Glomerular endothelial cell (primary cell): Measurements from ENCODE around the gene MRI1. TPM values are rescaled to one million over a fixed set of nuclear protein-coding genes. Genes with fewer than 3 reads are reported as not detected.
A peak's percentile ranks its signal among the peaks of the same experiment; 100 is the strongest.
"Not testable (repeated sequence)": the region's sequence is repeated elsewhere in the genome, so short reads cannot be mapped to it uniquely, and the experiment has no call there.

Experiments used
- DNase-seq: peaks from one replicate; pipeline ENCODE4 v3.0.0-alpha.2; 2011; ENCODE audit warnings: low read depth, low spot score; ENCODE audit errors: extremely low read depth
- total RNA-seq: library from RNA; depleted of rRNA; stranded (reverse); fragments of >200 nt; gene quantifications from 2 replicates; pipeline ENCODE4 v1.2.3, GENCODE V29; 2015

The MRI1 gene
- total RNA-seq, 1 donor from 2014 or later: 74.2 TPM

GRCh38 chr19:13757805-13758772, 6.2 kb upstream of the MRI1 start:
- DNase-seq: no peak

DNA sequence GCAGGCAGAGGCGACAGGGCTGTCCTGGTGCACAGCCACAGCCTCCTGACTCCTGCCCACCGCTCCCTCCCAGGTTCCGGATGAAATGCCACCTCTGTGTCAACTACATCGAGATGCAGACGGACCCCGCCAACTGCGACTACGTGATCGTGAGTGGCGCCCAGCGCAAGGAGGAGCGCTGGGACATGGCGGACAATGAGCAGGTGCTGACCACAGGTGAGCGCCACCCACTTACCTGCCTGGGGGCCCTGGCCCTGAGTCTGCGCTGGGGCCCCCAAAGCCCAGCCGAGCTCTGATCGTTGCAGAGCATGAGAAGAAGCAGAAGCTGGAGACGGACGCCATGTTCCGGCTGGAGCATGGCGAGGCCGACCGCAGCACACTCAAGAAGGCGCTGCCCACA, 5.5 kb upstream of the MRI1 start:
- DNase-seq: no peak

- no peak for DNase-seq
Measured at GRCh38 chr19:13761423-13761822, 2.9 kb upstream of the MRI1 start.

GRCh38 chr19:13762635-13763235, 1.6 kb upstream of the MRI1 start:
- no peak for DNase-seq

GRCh38 chr19:13763265-13763664, 1.1 kb upstream of the MRI1 start:
- DNase-seq: no peak

- no peak for DNase-seq
Measured at GRCh38 chr19:13764821-13765394, 586 bp downstream of the MRI1 start.

DNA sequence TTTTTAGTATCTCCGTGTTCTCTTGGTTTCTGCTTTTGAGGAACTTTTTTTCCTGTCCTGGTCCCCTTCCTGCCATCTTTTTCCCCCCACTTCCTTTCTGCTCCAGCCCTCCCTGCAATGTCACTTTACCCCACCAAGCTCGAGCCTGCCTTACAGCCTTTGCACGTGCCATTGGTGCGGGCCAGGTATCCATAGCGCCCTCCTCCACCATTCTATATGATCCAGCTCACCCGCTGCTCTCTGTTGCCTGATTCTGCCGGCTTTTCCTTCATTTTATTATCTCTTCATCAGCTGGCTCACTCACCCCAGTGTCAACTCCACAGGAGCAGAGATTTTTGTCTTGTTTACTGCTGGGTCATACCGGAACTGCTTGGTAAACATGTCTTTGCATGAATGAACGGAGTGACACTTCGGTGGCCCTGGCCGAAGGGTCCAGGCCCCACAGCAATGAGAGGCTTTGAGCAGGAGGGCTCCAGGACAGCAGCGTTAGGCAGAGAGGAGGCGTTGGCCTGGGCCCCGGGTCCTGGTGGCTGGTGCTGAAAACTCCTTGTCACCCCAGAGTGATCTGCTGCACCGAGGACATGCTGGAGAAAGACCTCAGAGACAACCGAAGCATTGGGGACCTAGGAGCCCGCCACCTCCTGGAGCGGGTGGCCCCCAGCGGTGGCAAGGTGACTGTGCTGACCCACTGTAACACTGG, 1.2 kb downstream of the MRI1 start:
- no peak for DNase-seq

- DNase-seq: no peak
Measured at GRCh38 chr19:13766095-13766481, 1.8 kb downstream of the MRI1 start.

DNA sequence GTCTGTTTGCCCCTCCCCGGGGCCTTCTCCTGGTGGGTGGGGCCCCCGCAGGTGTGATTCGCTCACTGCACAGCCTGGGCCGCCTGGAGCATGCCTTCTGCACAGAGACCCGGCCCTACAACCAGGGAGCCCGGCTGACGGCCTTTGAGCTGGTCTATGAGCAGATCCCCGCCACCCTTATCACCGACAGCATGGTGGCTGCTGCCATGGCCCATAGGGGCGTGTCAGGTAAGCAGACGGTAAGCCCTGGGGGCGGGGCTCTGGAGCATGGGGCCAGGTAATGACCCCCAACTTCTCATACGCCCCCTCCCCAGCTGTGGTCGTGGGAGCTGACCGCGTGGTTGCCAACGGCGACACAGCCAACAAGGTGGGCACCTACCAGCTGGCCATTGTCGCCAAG, 4.2 kb downstream of the MRI1 start:
- no peak for DNase-seq

GRCh38 chr19:13770013-13770635, 5.8 kb downstream of the MRI1 start:
- DNase-seq: no peak

DNA sequence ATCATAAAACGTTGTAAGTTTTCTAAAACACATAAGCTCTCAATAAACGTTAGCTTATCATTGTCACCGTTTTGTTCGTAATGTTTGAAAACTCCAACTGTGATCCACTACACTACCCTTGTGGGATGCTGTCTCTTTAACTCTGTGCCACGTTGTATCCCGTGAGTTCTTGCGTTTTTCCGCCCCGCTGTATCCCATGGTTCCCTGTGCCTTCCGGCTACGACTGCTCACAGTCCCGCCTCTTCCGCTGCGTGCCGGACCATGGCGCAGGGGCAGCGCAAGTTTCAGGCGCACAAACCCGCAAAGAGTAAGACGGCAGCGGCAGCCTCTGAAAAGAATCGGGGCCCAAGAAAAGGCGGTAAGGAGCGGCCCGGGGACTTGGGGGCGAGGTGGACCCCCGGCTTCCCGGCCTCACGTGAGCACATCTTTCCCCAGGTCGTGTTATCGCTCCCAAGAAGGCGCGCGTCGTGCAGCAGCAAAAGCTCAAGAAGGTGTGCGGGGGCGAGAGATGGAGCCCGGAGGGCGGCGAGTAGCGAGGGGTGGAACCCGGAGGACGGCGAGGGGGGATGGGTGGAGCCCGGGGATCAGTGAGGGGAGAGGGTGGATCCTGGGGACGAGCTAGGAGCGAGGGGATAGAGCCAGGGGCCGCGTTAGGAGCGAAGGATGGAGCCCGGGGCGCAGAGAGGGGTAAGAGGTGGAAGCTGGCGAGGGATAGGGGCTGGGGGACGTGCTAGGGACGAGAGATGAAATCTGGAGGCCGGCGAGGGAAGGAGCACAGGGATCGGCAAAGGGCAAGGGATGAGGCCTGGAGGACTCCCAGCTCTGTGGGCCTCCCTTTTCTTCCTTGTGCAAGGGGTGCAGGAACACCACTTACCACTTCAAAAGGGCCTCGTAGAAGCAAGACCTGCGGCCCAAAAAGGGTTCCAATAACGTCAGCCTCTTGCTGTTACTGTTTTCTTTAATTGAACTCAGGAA, 10.2 kb downstream of the MRI1 start, which contains the start of gene C19orf53:
Gene C19orf53 (plus strand): TSS at position 240 of the 975 bp plus-strand sequence. CDS start 22 bp downstream, at position 262.
- peak; percentile 67 for DNase-seq

DNA sequence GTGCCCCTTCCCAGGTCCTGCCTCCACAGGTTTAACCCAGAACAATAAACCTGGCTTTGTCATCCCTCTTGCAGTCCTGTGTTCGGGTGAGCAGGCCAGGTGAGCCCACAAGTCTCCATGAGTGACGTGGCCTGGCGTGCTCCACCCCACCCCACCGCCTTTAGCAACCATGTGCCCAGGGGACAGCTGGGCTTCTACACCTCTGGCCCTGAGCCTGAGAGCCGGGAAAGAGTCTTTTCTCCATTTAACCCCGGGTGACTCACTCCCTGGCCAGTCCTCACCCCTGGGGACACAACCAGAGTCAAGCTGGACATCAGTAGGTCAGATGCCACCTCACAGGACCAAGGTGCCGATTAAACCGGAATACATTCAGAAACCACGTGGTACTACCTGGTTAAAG, 14.1 kb downstream of the MRI1 start:
- no peak for DNase-seq

GRCh38 chr19:13778847-13779246, 14.5 kb downstream of the MRI1 start:
- no peak for DNase-seq

- not testable (repeated sequence) for DNase-seq
Measured at GRCh38 chr19:13779794-13780193, 15.5 kb downstream of the MRI1 start.

DNA sequence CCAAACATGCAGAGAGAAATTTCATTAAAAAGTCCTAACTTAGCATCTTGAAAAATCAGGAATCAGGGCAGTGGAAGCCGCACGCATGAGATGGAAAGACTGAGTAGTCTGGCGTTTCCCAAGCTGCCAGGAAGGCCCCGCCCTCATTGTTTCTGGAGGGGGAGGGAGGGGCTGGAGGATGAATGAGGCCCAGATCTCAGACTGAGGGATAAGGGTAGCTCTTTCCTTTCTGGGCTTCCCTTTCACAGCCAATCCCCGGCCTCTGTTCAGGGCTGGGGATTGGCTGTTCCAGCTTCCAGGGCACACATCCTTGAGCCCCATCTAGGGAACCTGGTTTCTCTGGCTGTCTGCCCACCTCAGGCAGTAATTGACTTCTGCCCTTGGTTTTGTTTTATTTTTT, 17.2 kb downstream of the MRI1 start:
- no peak for DNase-seq

GRCh38 chr19:13782537-13782936, 18.2 kb downstream of the MRI1 start:
- no peak for DNase-seq

DNA sequence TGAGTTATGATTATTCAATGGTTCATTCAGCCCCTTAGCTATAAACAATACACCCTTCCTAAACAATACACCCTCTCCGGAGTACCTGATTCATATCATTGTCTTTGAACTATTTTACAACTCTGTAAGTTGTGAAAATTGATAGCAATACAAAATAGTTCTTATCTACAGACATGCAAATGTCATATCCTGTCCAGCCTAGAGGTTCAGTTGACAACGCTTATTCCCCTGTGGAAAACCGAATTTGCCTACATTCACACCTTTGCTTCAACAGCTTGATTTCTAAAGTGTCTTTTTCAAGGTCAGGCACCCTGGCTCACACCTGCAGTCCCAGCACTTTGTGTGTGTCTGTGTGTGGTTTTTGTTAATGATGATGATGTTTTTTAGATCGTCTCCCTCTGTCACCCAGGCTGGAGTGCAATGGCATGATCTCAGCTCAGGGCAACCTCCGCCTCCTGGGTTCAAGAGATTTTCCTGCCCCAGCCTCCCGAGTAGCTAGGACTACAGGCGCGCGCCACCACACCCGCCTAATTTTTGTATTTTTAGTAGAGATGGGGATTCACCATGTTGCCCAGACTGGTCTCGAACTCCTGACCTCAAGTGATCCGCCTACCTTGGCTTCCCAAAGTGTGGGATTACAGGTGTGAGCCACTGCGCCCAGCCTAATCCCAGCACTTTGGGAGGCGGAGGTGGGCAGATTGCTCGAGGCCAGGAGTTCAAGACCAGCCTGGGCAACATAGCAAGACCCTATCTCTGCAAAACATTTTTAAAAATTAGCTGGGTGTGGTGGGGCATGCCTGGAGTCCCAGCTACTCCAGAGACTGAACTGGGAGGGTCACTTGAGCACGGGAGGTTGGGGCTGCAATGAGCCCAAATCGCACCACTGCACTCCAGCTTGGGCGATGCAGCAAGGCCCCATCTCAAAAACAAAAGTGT, 19.5 kb downstream of the MRI1 start:
- no peak for DNase-seq

DNA sequence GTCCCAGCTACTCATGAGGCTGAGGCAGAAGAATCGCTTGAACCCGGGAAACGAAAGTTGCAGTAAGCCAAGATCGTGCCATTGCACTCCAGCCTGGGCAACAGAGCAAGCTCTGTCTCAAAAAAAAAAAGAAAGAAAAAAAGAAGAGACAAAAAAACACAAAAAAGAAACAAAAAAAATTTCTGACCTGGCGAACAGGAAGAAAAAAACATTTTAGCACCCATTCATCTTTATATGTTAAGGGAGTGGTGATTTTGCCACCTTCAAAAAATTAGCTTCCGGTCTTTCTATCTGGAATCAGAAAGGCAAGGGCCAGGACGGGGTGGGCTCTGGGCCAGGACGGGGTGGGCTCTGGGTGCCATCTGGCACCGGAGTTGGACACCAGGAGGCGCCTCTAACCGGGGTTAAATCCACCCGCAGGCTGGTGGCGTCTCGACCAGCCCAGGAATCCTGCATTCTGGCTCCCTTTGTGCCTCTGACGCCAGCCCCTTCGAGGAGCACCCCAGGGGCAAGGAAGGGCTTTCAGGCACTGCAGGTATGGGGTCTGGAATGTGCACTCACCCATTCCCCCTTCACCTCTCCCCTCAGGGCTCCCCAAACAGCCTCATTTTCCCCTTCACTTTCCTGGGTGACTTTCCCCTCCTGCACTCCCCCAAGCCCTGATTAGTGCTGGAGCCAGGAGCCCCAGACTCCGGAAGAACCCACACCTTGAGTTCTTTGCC, 20.6 kb downstream of the MRI1 start:
- no peak for DNase-seq
